H54 (cell line): Measurements from ENCODE around the gene NKD2.
"Not testable (repeated sequence)": the region's sequence is repeated elsewhere in the genome, so short reads cannot be mapped to it uniquely, and the experiment has no call there.

ENCODE experiments used
- DNase-seq: peaks from one replicate; pipeline ENCODE4 v3.0.0; 2011; ENCODE audit warnings: low spot score, mixed read lengths; ENCODE audit not compliant: insufficient read length
- FAIRE-seq: peaks from 3 replicates; lab custom pipeline; 2011; peaks lifted over from hg19 to GRCh38; lab: Jason Lieb, UNC
- POLR2A ChIP-seq: IDR thresholded peaks from 2 replicates; pipeline ENCODE4 v1.6.1; 2011; ENCODE audit warnings: low read depth, mild to moderate bottlenecking, low read length

NKD2 gene

GRCh38 chr5:1075931-1076330 is 67.3 kb downstream of the NKD2 start:
- FAIRE-seq = no peak
- no peak for DNase-seq
- TF ChIP-seq POLR2A = no peak

- no peak for DNase-seq
- FAIRE-seq = no peak
- TF ChIP-seq POLR2A = no peak
Observed at GRCh38 chr5:1076406-1076805, 67.8 kb downstream of the NKD2 start.

GRCh38 chr5:1077026-1077425 is 68.4 kb downstream of the NKD2 start:
- no peak for FAIRE-seq
- TF ChIP-seq POLR2A = no peak
- DNase-seq = no peak

- FAIRE-seq (no peak), DNase-seq (no peak)
- TF ChIP-seq POLR2A = no peak
Observed at GRCh38 chr5:1077491-1078020, 69.0 kb downstream of the NKD2 start.

GRCh38 chr5:1078206-1078605 is 69.6 kb downstream of the NKD2 start:
- DNase-seq (no peak), FAIRE-seq (no peak)
- TF ChIP-seq POLR2A = no peak

GRCh38 chr5:1078851-1079250 is 70.2 kb downstream of the NKD2 start:
- no peak for DNase-seq
- TF ChIP-seq POLR2A = no peak
- no peak for FAIRE-seq

- TF ChIP-seq POLR2A = no peak
Observed at GRCh38 chr5:1079486-1079885, 70.9 kb downstream of the NKD2 start.

GRCh38 chr5:1079961-1080360 is 71.4 kb downstream of the NKD2 start:
- FAIRE-seq (no peak), DNase-seq (no peak)
- TF ChIP-seq POLR2A = no peak

More at GRCh38 chr5:1079486-1079885, 70.9 kb downstream of the NKD2 start:
- DNase-seq (no peak), FAIRE-seq (no peak)

- TF ChIP-seq POLR2A = no peak
- DNase-seq = no peak
- FAIRE-seq = no peak
Observed at GRCh38 chr5:1080432-1080831, 71.8 kb downstream of the NKD2 start.

- DNase-seq (no peak), FAIRE-seq (no peak)
- TF ChIP-seq POLR2A = no peak
Observed at GRCh38 chr5:1081519-1081918, 72.9 kb downstream of the NKD2 start.

GRCh38 chr5:1083026-1083425 is 74.4 kb downstream of the NKD2 start:
- FAIRE-seq, DNase-seq: not testable (repeated sequence)

GRCh38 chr5:1083823-1084605 is 75.4 kb downstream of the NKD2 start:
- DNase-seq = no peak
- TF ChIP-seq POLR2A = no peak
- no peak for FAIRE-seq

- FAIRE-seq = no peak
- TF ChIP-seq POLR2A = no peak
Observed at GRCh38 chr5:1085391-1085790, 76.8 kb downstream of the NKD2 start.

GRCh38 chr5:1086137-1086536 is 77.5 kb downstream of the NKD2 start:
- DNase-seq (no peak), FAIRE-seq (no peak)
- TF ChIP-seq POLR2A = no peak

More at GRCh38 chr5:1085391-1085790, 76.8 kb downstream of the NKD2 start:
- DNase-seq = no peak

GRCh38 chr5:1086871-1087270 is 78.3 kb downstream of the NKD2 start:
- no peak for TF ChIP-seq POLR2A
- FAIRE-seq (no peak), DNase-seq (no peak)

- no peak for TF ChIP-seq POLR2A
- DNase-seq (no peak), FAIRE-seq (no peak)
Observed at GRCh38 chr5:1087428-1087827, 78.8 kb downstream of the NKD2 start.
